Stimulated activated CD4-positive, alpha-beta T cell treated with anti-CD3 and anti-CD28 coated beads, Interleukin-4, amount 100 ng/mL, for 24 hours (primary cell): ENCODE measurements around the gene M6PR.
"Not testable (repeated sequence)": the region's sequence is repeated elsewhere in the genome, so short reads cannot be mapped to it uniquely, and the experiment has no call there.

ENCODE experiments used
- DNase-seq: peaks from one replicate; pipeline ENCODE4 v3.0.0-alpha.2; 2020

The M6PR gene

GRCh38 chr12:8950702-8951478 lies 1.4 kb upstream of the M6PR start:
- no peak for DNase-seq

GRCh38 chr12:8950221-8950527 lies 729 bp upstream of the M6PR start:
- DNase-seq, result no peak

- no peak for DNase-seq
Observed at GRCh38 chr12:8948701-8949341, 624 bp downstream of the M6PR start.

- DNase-seq, result no peak
Observed at GRCh38 chr12:8947737-8948136, 1.7 kb downstream of the M6PR start.

- no peak for DNase-seq
Observed at GRCh38 chr12:8946733-8947132, 2.7 kb downstream of the M6PR start.

- no peak for DNase-seq
Observed at GRCh38 chr12:8943565-8944186, 5.8 kb downstream of the M6PR start.

- no peak for DNase-seq
Observed at GRCh38 chr12:8941691-8942478, 7.6 kb downstream of the M6PR start.

- not testable (repeated sequence) for DNase-seq
Observed at GRCh38 chr12:8937842-8938442, 11.5 kb downstream of the M6PR start.

- DNase-seq, result no peak
Observed at GRCh38 chr12:8936735-8937134, 12.7 kb downstream of the M6PR start.

- DNase-seq, result not testable (repeated sequence)
Observed at GRCh38 chr12:8934080-8934479, 15.4 kb downstream of the M6PR start.

GRCh38 chr12:8932464-8932863 lies 17.0 kb downstream of the M6PR start:
- DNase-seq, result not testable (repeated sequence)

GRCh38 chr12:8930655-8931323 lies 18.7 kb downstream of the M6PR start:
- DNase-seq, result not testable (repeated sequence)

- DNase-seq, result no peak
Observed at GRCh38 chr12:8922544-8922943, 26.9 kb downstream of the M6PR start.

- DNase-seq, result not testable (repeated sequence)
Observed at GRCh38 chr12:8919643-8920042, 29.8 kb downstream of the M6PR start.

GRCh38 chr12:8917751-8918150 lies 31.7 kb downstream of the M6PR start:
- no peak for DNase-seq

- no peak for DNase-seq
Observed at GRCh38 chr12:8917031-8917430, 32.4 kb downstream of the M6PR start.

GRCh38 chr12:8916154-8916553 lies 33.3 kb downstream of the M6PR start:
- no peak for DNase-seq

GRCh38 chr12:8914716-8915526 lies 34.5 kb downstream of the M6PR start:
- DNase-seq, result peak; percentile 63

- peak; percentile 73 for DNase-seq
Observed at GRCh38 chr12:8914033-8914715, 35.3 kb downstream of the M6PR start, which contains the start of gene PHC1. TSS of gene PHC1 (plus strand) at chr12:8914509. CDS start at chr12:8917678, 3,169 bp downstream.

- no peak for DNase-seq
Observed at GRCh38 chr12:8913702-8914032, 35.8 kb downstream of the M6PR start.

- peak; percentile 14 for DNase-seq
Observed at GRCh38 chr12:8912914-8913313, 36.5 kb downstream of the M6PR start.
